Measurements from ENCODE around the gene HKDC1.

- TF ChIP-seq POLR2AphosphoS5 (IDR thresholded peaks at IDR 0.05) (no peak), CTCF (IDR thresholded peaks at IDR 0.05) (no peak), POLR2A (IDR thresholded peaks at IDR 0.05) (no peak)
These were observed 4.9 kb downstream of the HKDC1 start for GRCh38 chr10:69224862-69225657.
